H7 (cell line): ENCODE results near the gene PTPA. TPM values are rescaled to one million over a fixed set of nuclear protein-coding genes. Genes with fewer than 3 reads are reported as not detected.
"Not testable (repeated sequence)": the region's sequence is repeated elsewhere in the genome, so short reads cannot be mapped to it uniquely, and the experiment has no call there.

Experiments used
- DNase-seq: peaks from one replicate; pipeline ENCODE4 v3.0.0; 2012
- H3K27me3 ChIP-seq: 2 replicates; pipeline ENCODE4 v1.6.0; 2011; ENCODE audit warnings: mild to moderate bottlenecking, low read length; ENCODE audit not compliant: control insufficient read depth, insufficient read depth
- H3K36me3 ChIP-seq: replicated peaks from 2 replicates; pipeline ENCODE4 v1.5.1; 2011; ENCODE audit warnings: low read length; ENCODE audit not compliant: control insufficient read depth, insufficient read depth
- H3K4me3 ChIP-seq: 2 replicates; pipeline ENCODE4 v1.5.1; 2011; ENCODE audit warnings: low read depth, mild to moderate bottlenecking, control low read depth, low read length, moderate library complexity; ENCODE audit not compliant: insufficient read depth
- total RNA-seq: library from RNA; depleted of rRNA; stranded (reverse); fragments of >200 nt; shearing (Covaris generic); gene quantifications from 2 replicates; pipeline ENCODE4 v1.2.3, GENCODE V29; 2014

Gene PTPA
- total RNA-seq, 1 experiment from 2014 or later: 166 TPM

GRCh38 chr9:129111528-129112151 lies 425 bp downstream of the PTPA start:
- peak; percentile 92 for DNase-seq
- H3K27me3 ChIP-seq: peaks cover 12% of the 10 kb centered on the region
- H3K36me3 ChIP-seq: no peaks in the 10 kb centered on the region
- peak overlapping the region; percentile 84 for H3K4me3 ChIP-seq

DNA sequence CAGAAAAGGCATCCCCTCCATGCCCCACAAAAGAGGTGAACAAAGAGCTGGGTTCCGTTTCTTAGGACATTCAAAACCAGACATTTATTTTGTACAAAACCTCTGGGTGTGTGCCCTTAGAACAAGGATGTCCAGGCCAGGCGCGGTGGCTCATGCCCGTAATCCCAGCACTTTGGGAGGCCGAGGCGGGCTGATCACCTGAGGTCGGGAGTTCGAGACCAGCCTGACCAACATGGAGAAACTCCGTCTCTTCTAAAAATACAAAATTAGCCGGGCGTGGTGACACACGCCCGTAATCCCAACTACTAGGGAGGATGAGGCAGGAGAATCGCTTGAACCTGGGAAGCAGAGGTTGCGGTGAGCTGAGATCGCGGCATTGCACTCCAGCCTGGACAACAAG lies 1.3 kb downstream of the PTPA start:
- peaks cover 12% of the 10 kb centered on the region for H3K27me3 ChIP-seq
- H3K36me3 ChIP-seq, DNase-seq: not testable (repeated sequence)
- peak overlapping the region; percentile 84 for H3K4me3 ChIP-seq

GRCh38 chr9:129113645-129114304 lies 2.6 kb downstream of the PTPA start:
- DNase-seq: no peak
- H3K4me3 ChIP-seq: no peak overlapping the region
- peaks cover 11% of the 10 kb centered on the region for H3K27me3 ChIP-seq
- H3K36me3 ChIP-seq: no peaks in the 10 kb centered on the region

- DNase-seq: no peak
- Histone ChIP-seq H3K36me3 (peaks cover 15% of the 10 kb centered on the region), H3K27me3 (no peaks in the 10 kb centered on the region), H3K4me3 (no peak overlapping the region)
Measured at GRCh38 chr9:129118799-129119198, 7.6 kb downstream of the PTPA start.

GRCh38 chr9:129121483-129121882 lies 10.3 kb downstream of the PTPA start:
- Histone ChIP-seq H3K36me3 (peaks cover 15% of the 10 kb centered on the region), H3K4me3 (no peak overlapping the region), H3K27me3 (no peaks in the 10 kb centered on the region)
- no peak for DNase-seq

DNA sequence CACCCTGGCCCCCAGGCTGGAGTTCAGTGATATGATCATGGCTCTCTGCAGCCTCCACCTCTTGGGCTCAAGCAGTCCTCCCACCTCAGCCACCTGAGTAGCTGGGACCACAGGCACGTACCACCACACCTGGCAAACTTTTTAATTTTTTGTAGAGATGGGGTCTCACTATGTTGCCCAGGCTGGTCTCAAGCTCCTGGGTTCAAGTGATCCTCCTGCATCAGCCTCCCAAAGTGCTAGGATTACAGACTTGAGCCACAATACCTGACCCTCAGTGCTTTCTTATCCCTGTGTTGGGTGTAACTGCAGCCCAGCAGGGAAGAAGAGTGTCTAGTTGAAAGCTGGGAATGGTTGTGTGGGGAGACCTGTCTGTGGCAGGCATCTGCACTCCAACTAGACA lies 10.9 kb downstream of the PTPA start:
- Histone ChIP-seq H3K4me3 (no peak overlapping the region), H3K27me3 (no peaks in the 10 kb centered on the region), H3K36me3 (peaks cover 16% of the 10 kb centered on the region)
- DNase-seq: no peak

DNA sequence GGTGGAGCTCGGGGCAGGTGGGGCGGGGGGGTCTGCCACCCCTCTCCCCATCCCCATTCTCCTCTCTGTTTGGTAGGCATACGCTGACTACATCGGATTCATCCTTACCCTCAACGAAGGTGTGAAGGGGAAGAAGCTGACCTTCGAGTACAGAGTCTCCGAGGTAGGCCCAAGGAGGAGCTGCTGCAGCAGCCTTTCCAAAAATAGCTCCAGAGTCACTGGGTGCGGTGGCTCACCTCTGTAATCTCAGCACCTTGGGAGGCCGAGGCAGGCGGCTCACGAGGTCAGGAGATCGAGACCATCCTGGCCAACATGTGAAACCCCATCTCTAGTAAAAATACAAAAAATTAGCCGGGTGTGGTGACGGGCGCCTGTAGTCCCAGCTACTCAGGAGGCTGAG lies 11.8 kb downstream of the PTPA start:
- H3K27me3 ChIP-seq, H3K4me3 ChIP-seq, DNase-seq: not testable (repeated sequence)
- H3K36me3 ChIP-seq: peaks cover 18% of the 10 kb centered on the region

DNA sequence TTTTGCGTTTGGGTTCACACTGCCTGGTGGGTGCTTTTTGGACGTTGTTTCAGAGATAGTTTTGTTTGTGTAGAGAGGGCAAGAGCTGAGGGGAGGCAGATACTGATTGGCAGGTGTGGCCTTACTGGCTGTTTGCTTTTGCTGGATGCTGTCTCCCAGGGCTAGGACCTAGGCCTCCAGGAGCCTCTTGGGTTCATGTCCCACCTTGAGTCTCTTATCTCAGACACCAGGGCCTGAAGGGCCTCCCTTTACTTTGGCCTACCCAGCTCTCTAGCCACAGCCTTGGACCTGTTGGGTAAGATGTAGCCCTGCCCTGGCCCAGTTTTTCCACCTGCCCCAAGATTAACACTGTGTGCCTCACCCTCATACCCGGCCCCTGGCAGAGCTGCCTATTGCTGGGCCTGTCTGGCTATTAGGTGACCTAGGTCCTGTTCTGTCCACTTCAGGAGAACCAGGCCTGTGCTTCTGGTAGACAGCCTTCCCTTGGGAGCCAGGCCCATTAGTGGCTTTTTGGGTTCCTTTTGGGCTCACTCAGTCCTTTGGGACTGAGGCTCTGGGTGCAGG lies 13.4 kb downstream of the PTPA start:
- peaks cover 20% of the 10 kb centered on the region for H3K36me3 ChIP-seq
- no peak overlapping the region for H3K4me3 ChIP-seq
- H3K27me3 ChIP-seq: no peaks in the 10 kb centered on the region
- no peak for DNase-seq

DNA sequence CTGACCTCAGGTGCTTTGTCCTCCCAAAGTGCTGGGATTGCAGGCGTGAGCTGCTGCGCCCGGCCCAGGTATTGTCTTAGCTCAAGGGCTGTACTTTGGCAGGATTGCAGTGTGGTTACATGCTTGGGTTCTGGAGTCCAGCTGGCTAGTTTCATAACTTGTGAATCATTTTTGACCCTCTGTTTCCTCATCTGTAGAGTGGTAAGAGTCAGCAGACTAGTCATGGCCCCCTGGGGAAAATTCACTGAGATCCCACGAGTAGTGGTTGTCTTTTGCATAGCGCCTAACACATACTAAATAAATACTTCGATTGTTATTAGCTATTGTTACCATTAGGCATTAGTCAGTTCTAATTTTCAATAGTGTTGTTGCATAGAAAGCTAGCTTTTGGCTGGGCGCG lies 14.3 kb downstream of the PTPA start:
- Histone ChIP-seq H3K36me3 (peaks cover 22% of the 10 kb centered on the region), H3K27me3 (no peaks in the 10 kb centered on the region), H3K4me3 (no peak overlapping the region)
- DNase-seq: no peak

- Histone ChIP-seq H3K4me3 (no peak overlapping the region), H3K27me3 (no peaks in the 10 kb centered on the region), H3K36me3 (peaks cover 10% of the 10 kb centered on the region)
- DNase-seq: peak; percentile 88
Measured at GRCh38 chr9:129126749-129127618, 15.8 kb downstream of the PTPA start.

- Histone ChIP-seq H3K36me3 (peaks cover 14% of the 10 kb centered on the region), H3K4me3 (no peak overlapping the region), H3K27me3 (no peaks in the 10 kb centered on the region)
- no peak for DNase-seq
Measured at GRCh38 chr9:129128689-129129088, 17.5 kb downstream of the PTPA start.

GRCh38 chr9:129130271-129130670 lies 19.1 kb downstream of the PTPA start:
- not testable (repeated sequence) for H3K27me3 ChIP-seq, H3K4me3 ChIP-seq, DNase-seq
- H3K36me3 ChIP-seq: peaks cover 17% of the 10 kb centered on the region

DNA sequence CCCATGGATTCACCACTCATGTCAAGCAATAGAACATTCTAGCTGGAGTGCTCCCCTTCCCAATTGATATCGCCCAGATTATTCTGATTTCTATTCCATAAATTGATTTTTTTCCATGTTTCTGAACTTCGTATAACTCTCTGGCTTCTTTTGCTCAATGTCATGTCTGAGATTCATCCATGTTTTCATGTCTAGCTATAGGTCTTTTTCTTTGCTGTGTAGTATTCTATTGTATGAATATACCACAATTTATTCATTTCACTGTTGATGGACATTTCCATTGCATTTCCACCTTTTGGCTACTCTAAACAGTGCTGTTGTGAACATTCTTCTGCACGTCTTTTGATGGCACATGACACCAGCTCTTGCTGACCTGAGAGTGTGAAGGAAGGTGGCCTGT lies 19.6 kb downstream of the PTPA start:
- no peaks in the 10 kb centered on the region for H3K27me3 ChIP-seq
- H3K36me3 ChIP-seq: peaks cover 19% of the 10 kb centered on the region
- no peak for DNase-seq
- no peak overlapping the region for H3K4me3 ChIP-seq

- peak; percentile 97 for DNase-seq
- H3K36me3 ChIP-seq: peaks cover 19% of the 10 kb centered on the region
- no peak overlapping the region for H3K4me3 ChIP-seq
- no peaks in the 10 kb centered on the region for H3K27me3 ChIP-seq
Measured at GRCh38 chr9:129131300-129132145, 20.3 kb downstream of the PTPA start.
